Suppressor macrophage treated with lipopolysaccharide for 4 hours (primary cell): ENCODE data around the gene OR2K2.
A peak's percentile ranks its signal among the peaks of the same experiment; 100 is the strongest.
"Not testable (repeated sequence)": the region's sequence is repeated elsewhere in the genome, so short reads cannot be mapped to it uniquely, and the experiment has no call there.

Experiments used
- DNase-seq: peaks from one replicate; pipeline ENCODE4 v3.0.0-alpha.2; 2020

Gene OR2K2, protein sequence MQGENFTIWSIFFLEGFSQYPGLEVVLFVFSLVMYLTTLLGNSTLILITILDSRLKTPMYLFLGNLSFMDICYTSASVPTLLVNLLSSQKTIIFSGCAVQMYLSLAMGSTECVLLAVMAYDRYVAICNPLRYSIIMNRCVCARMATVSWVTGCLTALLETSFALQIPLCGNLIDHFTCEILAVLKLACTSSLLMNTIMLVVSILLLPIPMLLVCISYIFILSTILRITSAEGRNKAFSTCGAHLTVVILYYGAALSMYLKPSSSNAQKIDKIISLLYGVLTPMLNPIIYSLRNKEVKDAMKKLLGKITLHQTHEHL

DNA sequence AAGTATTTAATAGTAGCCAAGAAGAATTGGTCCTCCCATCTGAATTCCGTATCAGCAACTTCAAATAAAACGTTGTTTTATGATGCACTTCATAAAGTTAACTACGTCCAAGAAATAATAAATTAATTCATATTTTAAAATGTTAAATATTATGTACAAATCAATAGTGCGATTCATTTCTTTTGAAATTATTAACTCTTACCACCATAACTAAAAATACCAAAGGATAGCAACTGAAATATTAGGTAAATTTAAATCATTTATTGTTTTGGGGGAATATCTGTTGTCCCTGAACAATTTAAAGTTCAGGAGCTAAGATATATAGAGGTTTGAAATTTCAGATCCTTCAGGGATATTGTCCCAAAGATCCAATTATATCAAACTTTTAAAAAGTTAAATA lies at the start of gene OR2K2:
Gene OR2K2, minus strand, starts transcription at position 101 of the 400 bp plus-strand sequence. CDS start 1,791 bp downstream, outside the sequence.
- DNase-seq = no peak

DNA sequence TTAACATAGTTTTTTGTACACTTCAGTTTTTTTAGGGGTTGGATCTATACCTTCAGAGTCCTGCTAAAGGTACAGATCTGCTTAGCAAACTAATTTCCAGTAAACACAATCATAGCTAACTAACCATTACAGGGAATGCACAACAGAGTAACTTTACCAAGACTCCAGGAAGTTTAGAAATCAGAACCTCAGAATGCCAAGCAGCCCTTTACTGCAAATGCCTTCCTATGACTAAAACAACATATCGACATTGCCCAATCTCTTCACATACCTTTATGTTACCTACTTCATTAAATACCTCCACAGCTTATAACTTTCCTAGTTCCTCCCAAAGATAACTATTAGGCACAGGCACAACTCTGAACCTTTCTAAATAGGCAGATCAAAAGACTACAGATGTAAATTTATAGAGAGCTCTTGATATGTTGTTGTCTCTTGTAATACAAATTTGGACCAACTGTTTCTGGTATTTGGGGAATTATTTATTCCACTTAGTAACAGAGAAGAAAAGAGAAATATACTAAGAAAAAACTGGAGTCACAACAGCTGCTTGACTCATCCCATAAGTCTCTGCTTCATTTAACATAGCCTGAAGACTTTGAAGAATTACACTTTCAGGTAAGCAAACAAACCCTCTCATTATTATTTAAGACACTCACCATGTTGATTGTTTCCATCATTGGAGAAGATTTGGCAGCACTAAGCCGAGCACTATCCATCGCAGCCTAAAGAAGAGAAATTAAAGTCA lies 46.0 kb upstream of the OR2K2 start:
- DNase-seq = no peak

DNA sequence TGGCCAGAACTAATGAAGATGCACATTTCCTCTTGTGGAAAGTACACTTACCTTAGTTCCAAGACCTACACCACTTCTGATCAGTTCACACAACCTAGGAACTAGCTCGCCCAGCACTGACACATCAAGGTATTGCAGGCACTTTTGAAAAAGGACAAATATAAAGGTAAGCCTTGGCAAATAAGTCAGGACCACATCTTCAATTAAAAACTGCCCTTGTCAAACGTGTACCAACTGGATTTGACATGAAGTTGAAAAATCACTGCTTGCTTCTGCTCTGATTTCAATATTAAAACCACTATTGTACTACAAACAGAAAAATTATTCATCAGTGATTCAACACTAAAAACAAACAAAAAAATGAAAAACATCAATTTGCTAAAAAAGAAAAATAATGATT lies 45.0 kb upstream of the OR2K2 start:
- no peak for DNase-seq

DNA sequence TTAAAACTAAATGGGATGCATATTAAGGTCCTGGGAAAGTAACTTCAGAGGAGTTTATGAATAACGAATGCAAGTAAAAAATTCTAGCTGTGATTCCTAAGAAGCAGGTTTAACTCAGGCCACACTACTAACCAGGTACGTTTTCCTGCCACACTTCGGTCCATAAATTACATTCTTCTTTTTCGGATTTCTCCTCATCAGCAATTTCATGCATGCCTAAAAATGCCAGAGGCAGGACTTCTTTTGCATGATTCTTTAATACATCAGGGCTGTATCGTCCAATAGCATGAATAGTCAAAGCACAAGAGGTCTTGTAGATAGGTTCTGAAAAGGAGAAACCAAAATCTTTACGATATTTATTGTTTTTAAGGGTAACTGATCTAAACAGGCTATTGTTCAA lies 42.3 kb upstream of the OR2K2 start:
- DNase-seq = no peak

DNA sequence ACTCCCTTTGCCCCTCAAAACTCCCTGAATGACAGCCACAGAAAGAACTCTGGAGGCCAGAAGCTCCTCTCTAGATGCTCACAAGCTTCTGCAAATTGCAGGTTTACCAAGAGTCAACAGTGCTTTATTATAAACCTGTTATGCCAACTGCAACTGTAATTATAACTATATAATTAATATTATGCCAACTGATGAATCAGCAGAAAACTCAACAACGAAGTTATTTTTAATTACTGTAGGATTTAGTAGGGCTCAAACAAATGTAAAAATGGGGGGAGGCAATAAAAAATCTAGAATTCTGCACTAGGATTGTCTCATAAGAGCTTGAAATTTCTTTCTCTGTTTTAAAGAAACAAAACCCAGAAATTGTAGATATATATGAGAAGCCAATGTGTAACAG lies 37.0 kb upstream of the OR2K2 start:
- DNase-seq = no peak

DNA sequence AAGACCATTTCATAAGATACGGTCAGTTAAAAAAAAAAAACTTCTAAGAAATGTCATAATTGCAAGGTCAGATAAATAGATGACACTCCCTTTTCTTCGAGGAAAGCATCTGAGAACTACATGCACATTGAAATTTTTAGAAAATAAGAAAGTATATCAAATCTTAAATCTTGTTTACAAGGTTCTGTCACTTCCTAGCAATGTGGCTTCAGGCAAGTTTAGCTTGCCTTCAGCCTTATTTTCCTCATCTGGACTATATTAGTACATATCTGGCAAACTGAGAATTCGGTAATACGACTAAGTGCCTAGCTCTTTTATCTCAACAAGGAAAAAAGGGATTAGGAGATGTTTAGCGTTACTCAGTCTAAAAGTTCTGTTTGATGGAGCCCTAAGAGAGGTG lies 32.5 kb upstream of the OR2K2 start:
- no peak for DNase-seq

DNA sequence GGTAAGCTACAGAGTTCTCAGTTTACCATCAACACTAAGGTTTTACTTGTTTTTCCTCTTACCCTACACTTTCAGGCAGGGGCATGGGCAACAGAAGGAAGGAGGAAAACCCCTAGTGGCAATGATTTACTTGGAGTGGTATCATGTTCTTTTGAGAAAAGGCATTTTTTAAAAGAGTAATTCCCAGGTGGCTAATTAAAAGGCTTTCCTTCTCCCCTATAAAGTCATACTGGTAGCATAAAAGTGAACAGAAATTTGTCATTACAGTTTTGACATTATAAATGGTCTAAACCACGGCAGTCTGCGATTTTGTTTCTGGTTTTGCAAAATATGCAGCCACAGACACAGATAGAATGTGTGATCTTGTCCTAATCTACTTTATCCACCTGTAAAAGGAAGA lies 30.9 kb upstream of the OR2K2 start:
- DNase-seq = no peak

DNA sequence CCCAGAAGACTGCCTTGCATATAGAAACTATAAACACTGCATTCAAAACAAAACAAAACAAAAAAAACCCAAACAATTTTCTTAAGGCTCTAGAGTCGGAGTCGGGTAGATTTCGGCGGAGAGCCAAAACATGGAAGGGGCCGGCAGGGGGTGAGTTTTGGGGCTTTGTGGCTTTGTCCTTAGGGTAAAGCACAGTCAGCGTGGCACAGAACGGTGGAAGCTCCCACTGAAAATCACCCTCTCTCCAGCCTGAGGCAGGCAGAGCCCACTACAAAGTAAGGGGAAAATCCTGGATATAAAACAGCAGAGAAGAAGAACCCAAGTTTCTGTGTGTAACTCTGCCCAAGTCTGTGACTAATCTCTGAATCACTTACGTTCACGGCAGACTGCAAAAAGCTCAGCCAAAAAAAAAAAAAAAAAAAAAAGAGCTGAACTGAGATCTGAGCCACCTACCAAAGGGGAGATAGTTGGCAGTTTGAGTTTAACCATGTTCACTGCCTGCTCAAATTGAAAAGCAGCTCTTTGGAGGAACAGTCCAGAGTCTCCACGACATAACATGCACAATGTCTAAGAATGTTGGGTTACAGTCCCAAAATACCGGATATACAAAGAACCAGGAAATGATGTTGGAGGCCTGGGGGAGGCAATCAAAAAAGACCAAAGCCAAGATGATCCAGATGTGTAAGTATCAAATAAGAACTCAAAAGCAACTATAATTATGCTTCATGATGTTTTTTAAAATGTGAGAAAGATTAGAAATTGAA lies 26.6 kb upstream of the OR2K2 start:
- DNase-seq = peak; percentile 11

DNA sequence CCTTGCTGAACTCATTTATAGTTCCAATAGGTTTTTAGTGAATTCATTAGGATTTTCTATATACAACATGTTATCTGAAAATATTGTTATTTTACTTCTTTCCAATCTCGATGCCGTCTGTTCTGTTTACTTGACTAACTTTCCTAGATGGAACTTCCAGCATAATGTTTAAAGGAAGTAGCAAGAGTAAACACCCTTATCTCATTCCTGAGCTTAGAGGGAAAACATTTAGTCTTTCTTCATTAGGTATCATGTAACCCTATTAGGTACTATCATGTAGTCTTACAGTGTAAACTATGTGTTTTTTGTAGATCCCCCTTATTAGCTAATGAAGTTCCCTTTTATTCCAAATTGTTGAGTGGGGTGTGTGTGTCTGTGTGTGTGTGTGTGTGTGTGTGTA lies 22.5 kb upstream of the OR2K2 start:
- DNase-seq = no peak

DNA sequence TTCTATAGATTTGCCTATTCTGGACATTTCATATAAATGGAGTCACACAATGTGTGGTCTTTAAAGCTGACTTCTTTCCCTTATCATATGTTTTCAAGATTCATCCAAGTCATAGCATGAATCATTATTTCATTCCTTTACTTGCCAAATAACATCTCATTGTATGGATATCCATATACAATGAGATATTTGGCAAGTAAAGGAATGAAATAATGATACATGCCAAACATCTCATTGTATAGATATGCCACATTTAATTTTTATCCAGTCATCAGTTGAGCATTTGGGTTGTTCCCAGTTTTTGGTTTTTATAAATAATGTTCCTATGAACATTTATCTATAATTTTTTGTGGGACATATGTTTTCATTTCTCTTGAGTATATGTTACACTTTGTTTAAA lies 20.5 kb upstream of the OR2K2 start:
- DNase-seq = no peak

DNA sequence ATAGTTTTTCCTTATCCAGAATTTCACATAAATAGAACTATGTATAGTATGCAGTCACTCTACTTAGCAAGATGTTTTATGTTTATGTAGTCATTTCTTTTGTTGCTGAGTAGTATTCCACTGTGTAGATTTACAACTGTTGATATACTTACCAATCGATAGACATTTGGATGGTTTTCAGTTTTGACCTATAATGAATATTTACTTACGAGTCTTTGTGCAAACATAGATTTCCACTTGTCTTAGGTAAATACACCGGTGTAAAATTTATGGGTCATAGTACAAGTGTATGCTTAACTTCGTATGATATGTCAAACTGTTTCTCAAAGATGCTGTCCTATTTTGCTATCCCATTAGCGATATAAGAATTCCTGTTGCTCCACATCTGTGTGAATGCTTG lies 19.7 kb upstream of the OR2K2 start:
- DNase-seq = no peak

DNA sequence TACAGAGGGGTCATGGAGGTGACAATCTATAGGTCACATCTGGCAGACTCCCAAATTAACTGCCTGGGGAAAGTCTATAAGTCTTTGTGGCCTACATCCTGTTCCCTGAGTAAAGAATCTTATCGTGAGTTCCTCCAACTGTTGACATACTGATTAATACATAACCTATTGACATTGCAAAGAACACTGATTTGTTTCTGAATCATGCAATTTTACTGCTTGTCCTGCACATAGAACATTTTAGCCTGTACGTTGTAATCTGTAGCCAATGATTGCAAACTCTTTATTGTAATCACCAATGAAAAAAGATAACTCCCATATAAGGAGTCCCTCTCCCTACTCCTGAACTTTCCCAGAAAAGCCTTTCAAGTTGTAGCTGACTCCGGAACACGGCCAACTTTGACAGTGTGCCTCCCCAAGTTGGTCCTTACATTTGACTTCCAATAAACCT lies 18.8 kb upstream of the OR2K2 start:
- DNase-seq = no peak

DNA sequence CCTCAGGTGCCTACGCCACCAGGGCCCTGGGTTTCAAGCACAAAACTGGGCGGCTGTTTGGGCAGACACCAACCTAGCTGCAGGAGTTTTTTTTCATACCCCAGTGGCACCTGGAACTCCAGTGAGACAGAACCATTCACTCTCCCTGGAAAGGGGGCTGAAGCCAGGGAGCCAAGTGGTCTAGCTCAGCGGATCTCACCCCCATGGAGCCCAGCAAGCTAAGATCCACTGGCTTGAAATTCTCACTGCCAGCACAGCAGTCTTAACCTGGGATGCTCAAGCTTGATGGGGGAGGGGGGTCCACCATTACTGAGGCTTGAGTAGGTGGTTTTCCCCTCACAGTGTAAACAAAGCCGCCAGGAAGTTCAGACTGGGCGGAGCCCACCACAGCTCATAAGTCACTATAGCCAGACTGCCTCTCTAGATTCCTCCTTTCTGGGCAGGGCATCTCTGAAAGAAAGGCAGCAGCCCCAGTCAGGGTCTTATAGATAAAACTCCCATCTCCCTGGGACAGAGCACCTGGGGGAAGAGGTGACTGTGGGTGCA lies 4.4 kb upstream of the OR2K2 start:
- DNase-seq = not testable (repeated sequence)

DNA sequence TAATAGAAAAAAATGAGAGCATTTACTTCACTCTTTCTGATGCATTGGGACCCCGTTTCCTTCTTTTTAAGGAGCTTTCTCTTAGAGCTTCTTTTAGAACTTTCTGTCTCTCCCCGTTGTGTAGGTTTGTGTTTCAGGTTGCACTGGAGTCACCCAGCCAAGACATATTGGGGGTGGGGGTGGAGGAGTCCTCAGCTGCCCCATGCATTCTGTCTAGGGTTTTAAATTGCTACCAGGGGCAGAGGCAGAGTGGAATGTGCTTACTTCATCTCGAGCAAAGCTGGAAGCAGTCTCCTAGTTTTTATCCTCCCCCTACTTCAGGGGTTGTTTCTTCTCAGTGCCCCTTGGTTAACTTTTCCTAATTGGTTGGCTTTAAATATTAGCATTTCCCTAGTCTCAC lies 9.4 kb downstream of the OR2K2 start:
- no peak for DNase-seq

DNA sequence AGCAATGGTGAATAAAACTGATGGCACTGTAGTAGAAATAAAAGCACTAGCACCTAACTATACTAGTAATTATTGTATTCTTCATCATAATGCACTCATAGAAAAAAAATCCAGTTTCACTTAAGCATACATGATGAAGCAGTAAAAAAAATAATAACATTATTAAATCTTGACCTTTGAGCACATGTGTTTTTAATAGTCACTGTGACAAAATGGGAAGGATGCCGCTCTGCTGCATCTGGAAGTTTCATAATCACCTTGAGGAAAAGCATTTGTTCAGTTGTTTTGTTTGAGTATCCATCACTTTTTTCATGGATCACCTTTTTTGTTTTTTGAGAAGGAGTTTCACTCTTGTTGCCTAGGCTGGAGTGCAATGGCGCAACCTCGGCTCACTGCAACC lies 13.2 kb downstream of the OR2K2 start:
- DNase-seq = no peak

DNA sequence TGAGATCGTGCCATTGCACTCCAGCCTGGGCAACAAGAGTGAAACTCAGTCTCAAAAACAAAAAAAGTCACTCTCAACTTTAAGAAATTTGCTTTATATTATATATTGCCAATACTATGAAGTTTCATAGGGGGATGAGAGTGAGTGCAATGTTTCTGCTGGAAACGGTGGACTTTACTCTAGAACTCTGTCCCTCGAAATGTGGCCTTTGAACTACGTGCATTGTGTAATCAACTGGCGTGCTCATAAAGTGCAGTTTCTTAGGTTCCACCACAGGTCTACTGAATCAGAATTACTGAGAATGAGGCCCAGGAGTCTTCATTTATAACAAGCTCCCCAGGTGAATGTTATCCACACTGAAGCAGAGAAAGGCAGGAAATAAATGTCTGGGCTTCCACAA lies 24.1 kb downstream of the OR2K2 start:
- no peak for DNase-seq

DNA sequence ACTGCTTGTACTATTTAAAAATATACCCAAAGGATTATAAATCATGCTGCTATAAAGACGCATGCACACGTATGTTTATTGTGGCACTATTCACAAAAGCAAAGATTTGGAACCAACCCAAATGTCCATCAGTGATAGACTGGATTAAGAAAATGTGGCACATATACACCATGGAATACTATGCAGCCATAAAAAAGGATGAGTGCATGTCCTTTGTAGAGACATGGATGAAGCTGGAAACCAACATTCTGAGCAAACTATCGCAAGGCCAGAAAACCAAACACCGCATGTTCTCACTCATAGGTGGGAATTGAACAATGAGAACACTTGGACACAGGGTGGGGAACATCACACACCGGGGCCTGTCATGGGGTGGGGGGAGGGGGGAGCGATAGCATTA lies 26.0 kb downstream of the OR2K2 start:
- DNase-seq = not testable (repeated sequence)

DNA sequence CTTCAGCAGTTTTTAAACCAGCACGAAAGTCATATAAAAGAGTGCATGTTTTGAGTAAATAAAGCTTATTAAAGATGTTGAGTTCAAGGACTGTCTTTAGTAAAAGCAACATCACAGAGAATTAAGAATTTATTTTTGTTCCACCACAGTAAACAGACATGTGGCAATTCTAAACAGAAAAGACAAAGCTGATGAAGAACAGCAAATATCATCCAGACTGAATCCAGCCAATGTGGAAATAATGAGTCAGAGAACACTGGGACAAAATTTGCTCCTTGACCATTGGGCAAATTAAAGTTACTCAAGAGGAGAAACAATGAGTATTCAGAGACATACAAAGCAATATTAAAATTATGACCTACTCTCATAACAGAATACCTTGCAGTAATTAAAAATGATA lies 28.8 kb downstream of the OR2K2 start:
- DNase-seq = peak; percentile 46

DNA sequence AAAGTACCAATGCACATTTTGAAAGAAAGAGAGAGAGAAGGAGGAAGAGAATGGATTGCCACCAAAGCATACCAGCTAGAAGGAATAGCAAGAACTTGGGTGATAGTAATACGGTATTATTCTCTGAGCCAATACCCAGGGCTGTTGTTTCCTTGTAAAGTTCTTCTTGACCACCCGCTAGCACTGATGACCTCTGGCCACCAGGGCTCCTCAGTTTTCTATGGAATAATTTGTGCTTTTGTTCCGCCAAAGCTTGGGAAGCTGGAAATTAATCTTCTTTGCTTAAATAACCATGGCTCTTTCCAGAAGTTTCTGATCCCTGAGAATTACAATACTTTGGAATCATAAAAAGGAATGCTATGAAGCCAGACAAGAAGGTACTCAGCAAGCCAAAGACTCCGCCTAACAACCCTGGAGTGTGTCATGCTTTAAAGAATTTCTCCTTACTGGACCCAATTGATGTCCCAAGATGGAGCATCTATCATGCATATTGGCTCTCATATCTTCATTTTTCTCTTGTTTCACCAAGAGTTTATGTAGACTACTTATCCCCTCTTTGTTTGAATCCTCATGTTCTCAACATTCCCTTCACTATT lies 29.8 kb downstream of the OR2K2 start:
- DNase-seq = no peak

DNA sequence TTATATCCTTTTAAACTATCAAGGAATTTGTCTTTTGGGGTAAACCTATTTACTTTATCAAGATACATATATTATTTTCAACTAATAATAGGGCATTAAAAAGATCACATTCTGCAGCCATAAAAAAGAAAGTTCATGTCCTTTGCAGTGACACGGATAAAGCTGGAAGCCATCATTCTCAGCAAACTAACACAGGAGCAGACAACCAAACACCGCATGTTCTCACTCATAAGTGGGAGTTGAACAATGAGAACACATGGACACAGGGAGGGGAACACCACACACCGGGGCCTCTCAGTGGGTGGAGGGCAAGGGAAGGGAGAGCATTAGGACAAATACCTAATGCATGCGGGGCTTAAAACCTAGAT lies 30.4 kb downstream of the OR2K2 start:
- DNase-seq = not testable (repeated sequence)

DNA sequence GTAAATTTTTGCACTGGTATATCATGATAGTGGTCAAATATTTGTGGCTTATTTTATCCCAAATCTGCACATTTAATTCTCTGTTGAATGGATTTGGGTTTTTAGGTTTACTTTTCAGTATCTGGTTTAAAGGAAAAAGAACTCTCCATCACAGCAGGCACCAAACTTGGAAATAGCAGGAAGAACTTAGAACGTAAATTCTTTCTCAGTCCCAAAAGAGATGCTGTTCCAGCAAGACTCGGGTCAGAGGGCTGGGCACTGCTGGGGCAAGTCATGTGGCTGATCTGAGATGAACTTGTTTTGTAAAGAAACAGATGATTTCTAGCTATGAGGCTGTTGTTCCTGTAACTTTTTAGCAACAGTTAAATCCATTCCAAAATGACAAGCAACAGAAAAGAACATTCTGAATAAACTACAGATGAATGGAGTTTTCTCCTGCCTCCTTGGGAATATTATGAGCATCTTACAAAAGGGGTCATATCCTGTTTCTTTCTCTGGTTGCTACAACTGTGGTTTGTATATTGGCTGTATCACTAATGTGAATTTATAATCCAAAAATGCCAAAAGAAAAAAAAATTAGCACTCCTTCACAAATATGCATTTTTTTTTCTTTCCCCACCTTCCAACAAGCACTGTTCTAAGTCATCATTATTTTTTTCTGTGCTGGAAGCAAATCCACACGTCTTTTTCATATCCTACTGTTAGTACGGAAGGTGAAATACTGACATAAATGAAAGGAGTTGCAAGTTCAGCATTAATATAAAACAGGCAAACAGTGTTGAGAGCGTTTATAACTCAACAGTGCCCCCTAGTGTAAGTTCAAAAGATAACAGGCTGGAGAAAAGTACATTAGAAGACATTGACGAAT lies 31.1 kb downstream of the OR2K2 start:
- DNase-seq = peak; percentile 67

DNA sequence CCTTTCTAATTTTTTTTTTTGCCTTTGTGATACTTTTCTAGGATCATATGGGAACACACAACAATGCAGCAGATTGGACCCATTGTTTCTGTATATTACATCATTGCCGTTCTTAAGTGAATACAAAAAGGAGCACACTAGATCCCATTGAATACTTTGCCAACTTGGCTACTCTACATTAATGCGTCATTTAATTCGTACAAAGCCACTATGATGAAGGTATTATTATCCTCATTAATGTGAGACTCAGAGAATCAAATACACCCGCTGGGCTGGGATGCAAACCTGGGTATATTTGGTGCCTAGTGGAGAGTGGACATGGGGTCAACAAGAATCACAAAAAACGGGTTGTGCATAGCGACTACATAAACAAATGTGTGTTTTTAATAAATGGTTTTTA lies 31.9 kb downstream of the OR2K2 start:
- DNase-seq = no peak
